ENCODE results near the gene LYST. TPM values are rescaled to one million over a fixed set of nuclear protein-coding genes. Genes with fewer than 3 reads are reported as not detected.

The LYST gene
- total RNA-seq, 1 donor, result 30.4 TPM

GRCh38 chr1:235679005-235679404 is 187.7 kb downstream of the LYST start:
- no peak for TF ChIP-seq CTCF (IDR thresholded peaks at IDR 0.05; ENCODE audit: insufficient read depth, low read length)
- H3K4me3 ChIP-seq (ENCODE audit: low read depth, low read length), result no peak overlapping the region
- DNase-seq (ENCODE audit: low read depth), result no peak

- DNase-seq (ENCODE audit: low read depth), result peak; percentile 11
- no peak for TF ChIP-seq CTCF (IDR thresholded peaks at IDR 0.05; ENCODE audit: insufficient read depth, low read length)
- no peak overlapping the region for H3K4me3 ChIP-seq (ENCODE audit: low read depth, low read length)
Observed at GRCh38 chr1:235675152-235675890, 191.4 kb downstream of the LYST start.

- DNase-seq (ENCODE audit: low read depth), result no peak
- TF ChIP-seq CTCF (IDR thresholded peaks at IDR 0.05; ENCODE audit: insufficient read depth, low read length), result no peak
- H3K4me3 ChIP-seq (ENCODE audit: low read depth, low read length), result no peak overlapping the region
Observed at GRCh38 chr1:235673981-235674380, 192.7 kb downstream of the LYST start.

GRCh38 chr1:235671992-235672391 is 194.7 kb downstream of the LYST start:
- no peak overlapping the region for H3K4me3 ChIP-seq (ENCODE audit: low read depth, low read length)
- no peak for TF ChIP-seq CTCF (IDR thresholded peaks at IDR 0.05; ENCODE audit: insufficient read depth, low read length)
- no peak for DNase-seq (ENCODE audit: low read depth)

GRCh38 chr1:235670157-235670776 is 196.4 kb downstream of the LYST start:
- H3K4me3 ChIP-seq (ENCODE audit: low read depth, low read length), result no peak overlapping the region
- DNase-seq (ENCODE audit: low read depth), result no peak
- no peak for TF ChIP-seq CTCF (IDR thresholded peaks at IDR 0.05; ENCODE audit: insufficient read depth, low read length)

- no peak overlapping the region for H3K4me3 ChIP-seq (ENCODE audit: low read depth, low read length)
- no peak for DNase-seq (ENCODE audit: low read depth)
- no peak for TF ChIP-seq CTCF (IDR thresholded peaks at IDR 0.05; ENCODE audit: insufficient read depth, low read length)
Observed at GRCh38 chr1:235669277-235669676, 197.4 kb downstream of the LYST start.
